Measurements from ENCODE around the gene GSTM4. TPM values are rescaled to one million over a fixed set of nuclear protein-coding genes. Genes with fewer than 3 reads are reported as not detected.

GSTM4 gene
- total RNA-seq, 1 experiment from 2014 or later = 188 TPM

DNA sequence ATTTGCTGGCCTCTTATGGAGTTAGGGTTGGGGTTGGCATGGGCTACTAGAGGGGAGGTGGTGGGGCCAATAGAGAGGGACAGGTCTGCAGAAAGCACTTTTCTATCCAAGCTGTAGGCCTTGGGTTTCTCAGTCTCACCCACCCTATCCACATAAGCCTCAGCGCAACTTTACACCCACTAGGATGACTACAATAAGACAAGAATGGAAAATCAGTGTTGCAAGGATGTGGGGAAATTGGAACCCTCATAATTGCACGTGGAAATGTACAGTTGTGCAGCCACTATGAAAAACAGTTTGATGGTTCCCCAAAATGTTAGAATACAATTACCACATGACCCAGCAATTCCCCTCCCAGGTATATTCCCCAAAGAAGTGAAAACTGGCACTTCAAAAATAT lies 14.0 kb upstream of the GSTM4 start:
- Histone ChIP-seq H3K4me1 (ENCODE audit: insufficient read depth, low read length, poor library complexity, severe bottlenecking) (peaks cover 14% of the 10 kb centered on the region), H3K27me3 (replicated peaks; ENCODE audit: insufficient read depth, low read depth, low read length, poor library complexity) (no peaks in the 10 kb centered on the region), H3K36me3 (ENCODE audit: insufficient read depth, low read length, poor library complexity, severe bottlenecking) (no peaks in the 10 kb centered on the region), H3K27ac (ENCODE audit: low read depth, low read length, poor library complexity, severe bottlenecking) (no peak overlapping the region), H3K9me3 (ENCODE audit: low read depth, low read length, poor library complexity, severe bottlenecking) (no peaks in the 10 kb centered on the region), H3K4me3 (ENCODE audit: low read depth, low read length, poor library complexity, severe bottlenecking) (no peak overlapping the region)
- POLR2A ChIA-PET (ENCODE audit: low non-redundant PET) = no interaction called here
- CTCF ChIA-PET = interaction anchor here (1.0 to 3.6 kb wide), 4 partner anchors 9 to 133 kb away, joined by 3 to 36 read pairs (median 31); no protein-coding TSS in a partner anchor
- TF ChIP-seq EZH2 (IDR thresholded peaks at IDR 0.05; ENCODE audit: borderline replicate concordance, low read depth, low read length, poor library complexity, severe bottlenecking) = no peak
- TF ChIP-seq, protein P1, sequence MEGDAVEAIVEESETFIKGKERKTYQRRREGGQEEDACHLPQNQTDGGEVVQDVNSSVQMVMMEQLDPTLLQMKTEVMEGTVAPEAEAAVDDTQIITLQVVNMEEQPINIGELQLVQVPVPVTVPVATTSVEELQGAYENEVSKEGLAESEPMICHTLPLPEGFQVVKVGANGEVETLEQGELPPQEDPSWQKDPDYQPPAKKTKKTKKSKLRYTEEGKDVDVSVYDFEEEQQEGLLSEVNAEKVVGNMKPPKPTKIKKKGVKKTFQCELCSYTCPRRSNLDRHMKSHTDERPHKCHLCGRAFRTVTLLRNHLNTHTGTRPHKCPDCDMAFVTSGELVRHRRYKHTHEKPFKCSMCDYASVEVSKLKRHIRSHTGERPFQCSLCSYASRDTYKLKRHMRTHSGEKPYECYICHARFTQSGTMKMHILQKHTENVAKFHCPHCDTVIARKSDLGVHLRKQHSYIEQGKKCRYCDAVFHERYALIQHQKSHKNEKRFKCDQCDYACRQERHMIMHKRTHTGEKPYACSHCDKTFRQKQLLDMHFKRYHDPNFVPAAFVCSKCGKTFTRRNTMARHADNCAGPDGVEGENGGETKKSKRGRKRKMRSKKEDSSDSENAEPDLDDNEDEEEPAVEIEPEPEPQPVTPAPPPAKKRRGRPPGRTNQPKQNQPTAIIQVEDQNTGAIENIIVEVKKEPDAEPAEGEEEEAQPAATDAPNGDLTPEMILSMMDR (conservative IDR thresholded peaks at IDR 0.05; ENCODE audit: low read depth, low read length) = no peak
- BruUV-seq (replicated peaks) = no TSS peak
- no peak for DNase-seq (ENCODE audit: low spot score)
- intact Hi-C loops (cut with micrococcal nuclease; ENCODE audit: unreplicated experiment) = loop anchor here (5.0 kb wide), 3 partner anchors 95 to 345 kb away; partner anchors contain the start of gene GNAI3

- H3K36me3 ChIP-seq (ENCODE audit: insufficient read depth, low read length, poor library complexity, severe bottlenecking) = no peaks in the 10 kb centered on the region
- no TSS peak for BruUV-seq (replicated peaks)
- no peaks in the 10 kb centered on the region for H3K9me3 ChIP-seq (ENCODE audit: low read depth, low read length, poor library complexity, severe bottlenecking)
- ChIA-PET POLR2A (ENCODE audit: low non-redundant PET) (no interaction called here), CTCF (no interaction called here)
- H3K27ac ChIP-seq (ENCODE audit: low read depth, low read length, poor library complexity, severe bottlenecking) = no peak overlapping the region
- no peak for DNase-seq (ENCODE audit: low spot score)
- intact Hi-C loops (cut with micrococcal nuclease; ENCODE audit: unreplicated experiment) = loop anchor here (5.0 kb wide), 3 partner anchors 95 to 345 kb away; partner anchors contain the start of gene GNAI3
- no peak overlapping the region for H3K4me3 ChIP-seq (ENCODE audit: low read depth, low read length, poor library complexity, severe bottlenecking)
- TF ChIP-seq EZH2 (IDR thresholded peaks at IDR 0.05; ENCODE audit: borderline replicate concordance, low read depth, low read length, poor library complexity, severe bottlenecking) = no peak
- TF ChIP-seq, protein P1 (conservative IDR thresholded peaks at IDR 0.05; ENCODE audit: low read depth, low read length) = no peak
- H3K27me3 ChIP-seq (replicated peaks; ENCODE audit: insufficient read depth, low read depth, low read length, poor library complexity) = no peaks in the 10 kb centered on the region
- peaks cover 14% of the 10 kb centered on the region for H3K4me1 ChIP-seq (ENCODE audit: insufficient read depth, low read length, poor library complexity, severe bottlenecking)
Measured at GRCh38 chr1:109642626-109643025, 13.3 kb upstream of the GSTM4 start.

DNA sequence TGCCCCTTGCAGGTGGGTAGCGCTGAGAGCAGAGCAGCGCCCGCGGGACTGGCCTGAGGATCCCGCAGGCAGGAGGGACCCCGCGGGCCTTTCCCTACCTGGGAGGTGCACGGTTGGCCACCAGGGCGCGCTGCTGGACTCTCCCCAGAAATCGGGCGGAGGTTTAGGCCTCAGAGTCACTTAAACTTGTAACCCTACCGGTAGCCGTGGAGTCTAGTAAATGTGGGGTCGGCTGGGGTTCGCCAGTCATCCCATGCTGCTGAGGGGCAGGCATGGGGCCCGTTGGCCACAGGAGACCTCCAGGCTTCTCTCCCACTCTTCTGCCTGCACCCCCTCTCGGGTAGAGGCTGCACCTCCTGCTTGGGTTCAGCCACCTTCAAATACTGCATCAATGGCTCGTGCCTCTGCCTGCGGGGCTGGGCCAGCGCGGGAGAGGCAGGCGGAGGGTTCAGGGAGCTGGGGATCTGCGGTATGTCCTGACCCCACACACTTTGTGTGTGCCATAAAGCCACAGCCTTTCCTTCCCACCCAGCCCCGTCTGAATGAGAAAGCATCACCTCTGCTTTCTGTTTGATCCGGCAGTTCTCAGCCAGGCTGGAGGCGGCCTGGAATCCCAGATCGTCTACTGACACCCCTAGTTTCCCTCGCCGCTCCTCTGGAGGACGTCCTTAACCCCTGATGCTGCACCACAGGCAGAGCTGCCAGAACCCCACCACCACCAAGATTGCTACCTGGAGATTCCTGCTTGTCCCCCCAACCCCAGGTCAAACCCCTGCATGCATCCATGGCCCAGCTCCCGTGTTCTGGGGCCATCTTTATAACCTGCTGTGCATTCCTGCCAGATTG lies 12.3 kb upstream of the GSTM4 start:
- TF ChIP-seq, protein P1 (conservative IDR thresholded peaks at IDR 0.05; ENCODE audit: low read depth, low read length) = peak; percentile 94
- TF ChIP-seq EZH2 (IDR thresholded peaks at IDR 0.05; ENCODE audit: borderline replicate concordance, low read depth, low read length, poor library complexity, severe bottlenecking) = no peak
- Histone ChIP-seq H3K9me3 (ENCODE audit: low read depth, low read length, poor library complexity, severe bottlenecking) (no peaks in the 10 kb centered on the region), H3K4me1 (ENCODE audit: insufficient read depth, low read length, poor library complexity, severe bottlenecking) (peaks cover 14% of the 10 kb centered on the region), H3K27ac (ENCODE audit: low read depth, low read length, poor library complexity, severe bottlenecking) (peak overlapping the region; percentile 40), H3K27me3 (replicated peaks; ENCODE audit: insufficient read depth, low read depth, low read length, poor library complexity) (no peaks in the 10 kb centered on the region), H3K4me3 (ENCODE audit: low read depth, low read length, poor library complexity, severe bottlenecking) (no peak overlapping the region), H3K36me3 (ENCODE audit: insufficient read depth, low read length, poor library complexity, severe bottlenecking) (no peaks in the 10 kb centered on the region)
- CTCF ChIA-PET = interaction anchor here (0.7 kb wide), 1 partner anchor 24 kb away, joined by 4 read pairs; the partner anchor contains the start of gene GSTM2
- POLR2A ChIA-PET (ENCODE audit: low non-redundant PET) = no interaction called here
- no TSS peak for BruUV-seq (replicated peaks)
- intact Hi-C loops (cut with micrococcal nuclease; ENCODE audit: unreplicated experiment) = loop anchor here (5.0 kb wide), 3 partner anchors 96 to 344 kb away; partner anchors contain the start of gene GNAI3
- DNase-seq (ENCODE audit: low spot score) = peak; percentile 85

Measured in A673 (cell line).